Left cardiac atrium (tissue), 4 donors: ENCODE measurements around the gene SCAMP4. TPM values are rescaled to one million over a fixed set of nuclear protein-coding genes. Genes with fewer than 3 reads are reported as not detected.
A peak's percentile ranks its signal among the peaks of the same experiment; 100 is the strongest.

ENCODE experiments used
- ATAC-seq, 2 donors: fragments of 200-7000 bp; cut with Tn5 transposase; one replicate each; pipeline ENCODE4 v1.9.1; 2020; ENCODE audit warnings: mild to moderate bottlenecking in 2 of 2, moderate library complexity in 2 of 2
- DNase-seq: peaks from one replicate; pipeline ENCODE4 v3.0.0-alpha.2; 2020
- intact Hi-C, 2 donors: fragments of 100-400 bp; cut with DNase I; formaldehyde crosslinking; loops; one replicate each; pipeline versions ENCODE4 v1.14.1 to v1.15.1; 2022 to 2023
- total RNA-seq, 2 donors: library from RNA; stranded (reverse); fragmentation: NEBNext Ultra II Directional; extraction: Animal tissue kit (Norgen Biotek cat#: 25700); gene quantifications; one replicate each; pipeline ENCODE4 v1.2.1, GENCODE V29; 2021
- donor health status: DM: no; HTN: yes; CAD: no.
- donor health status: DM: no; HTN: yes; CAD: no; lungs with severe emphysema.
- donor health status: DM: yes; HTN: yes; CAD: no.
- donor health status: Dilated cardiomyopathy.

The SCAMP4 gene
- total RNA-seq, 2 donors from 2014 or later, result 21.4 to 22.8 TPM

DNA sequence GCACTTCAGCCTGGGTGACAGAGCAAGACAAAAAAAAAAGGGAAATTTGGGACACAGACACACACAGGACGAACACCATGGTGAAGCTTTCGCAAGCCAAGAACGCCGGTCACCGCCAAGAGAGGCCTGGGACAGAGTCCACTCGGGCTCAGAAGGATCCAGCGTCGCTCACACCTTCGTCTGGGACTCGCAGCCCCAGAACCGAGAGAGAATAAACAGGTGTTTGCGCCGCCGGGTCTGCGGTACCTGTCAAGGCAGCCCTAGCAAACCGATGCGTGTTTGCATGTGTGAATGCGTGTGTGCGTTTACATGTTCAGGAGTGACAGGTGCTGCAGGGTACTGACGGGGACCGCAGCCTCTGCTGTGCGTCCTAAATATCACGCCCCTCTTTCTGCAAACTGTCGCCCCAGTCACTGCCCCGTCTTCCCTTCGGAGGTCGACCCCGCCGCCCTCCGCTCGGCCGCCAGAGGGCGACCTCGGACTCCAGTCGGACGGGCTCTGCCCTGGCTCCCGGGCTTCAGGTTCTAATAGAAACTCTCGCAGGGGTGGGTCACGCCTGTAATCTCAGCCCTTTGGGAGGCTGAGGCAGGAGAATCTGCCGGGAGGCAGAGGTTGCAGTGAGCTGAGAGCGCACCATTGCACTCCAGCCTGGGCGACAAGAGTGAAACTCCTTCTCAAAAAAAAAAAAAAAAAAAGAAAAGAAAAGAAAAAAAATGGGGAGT lies 24.0 kb downstream of the SCAMP4 start:
- ATAC-seq, result peak; percentile 91 to 93
- intact Hi-C loops, result loop anchor here (10.0 kb wide), 1 partner anchor 146 kb away; no protein-coding TSS in a partner anchor
- peak; percentile 84 for DNase-seq

DNA sequence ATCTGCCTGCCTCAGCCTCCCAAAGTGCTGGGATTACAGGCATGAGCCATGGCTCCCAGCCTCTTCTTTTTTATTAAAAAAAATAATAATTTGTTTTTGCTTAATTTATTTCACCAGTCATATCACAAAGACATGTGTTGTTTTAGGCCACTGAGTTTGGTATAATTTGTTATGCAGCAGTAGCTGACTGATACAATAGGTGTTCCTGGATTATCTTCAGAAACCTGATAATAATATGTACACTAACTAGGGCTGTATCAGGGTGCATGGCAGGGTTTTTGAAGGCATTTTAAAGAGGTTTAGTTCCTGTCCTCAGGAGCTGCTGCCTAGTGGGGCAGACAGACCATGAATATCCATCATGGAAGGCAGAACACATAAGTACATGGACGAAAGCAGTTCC lies 26.2 kb downstream of the SCAMP4 start:
- intact Hi-C loops, result no loop called here
- DNase-seq (no peak), ATAC-seq (no peak)

DNA sequence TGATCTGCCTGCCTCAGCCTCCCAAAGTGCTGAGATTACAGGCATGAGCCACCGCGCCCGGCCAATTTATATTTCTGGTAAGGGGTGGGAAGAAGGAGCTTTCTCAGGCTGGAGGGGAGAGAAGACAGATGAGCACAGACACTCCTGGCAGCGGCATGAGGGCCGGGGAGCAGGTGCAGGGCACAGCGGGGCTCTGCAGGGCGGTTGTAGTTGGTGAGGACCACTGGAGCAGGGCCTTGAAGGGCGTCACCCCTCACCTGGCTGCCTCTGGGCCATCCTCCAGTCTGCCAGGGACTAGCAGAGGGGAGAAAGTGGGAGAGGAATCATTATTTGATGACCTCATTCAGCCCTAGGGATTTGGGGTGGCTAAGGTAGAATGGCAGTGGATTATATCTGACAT lies 27.2 kb downstream of the SCAMP4 start:
- ATAC-seq, result no peak
- intact Hi-C loops, result no loop called here
- no peak for DNase-seq

DNA sequence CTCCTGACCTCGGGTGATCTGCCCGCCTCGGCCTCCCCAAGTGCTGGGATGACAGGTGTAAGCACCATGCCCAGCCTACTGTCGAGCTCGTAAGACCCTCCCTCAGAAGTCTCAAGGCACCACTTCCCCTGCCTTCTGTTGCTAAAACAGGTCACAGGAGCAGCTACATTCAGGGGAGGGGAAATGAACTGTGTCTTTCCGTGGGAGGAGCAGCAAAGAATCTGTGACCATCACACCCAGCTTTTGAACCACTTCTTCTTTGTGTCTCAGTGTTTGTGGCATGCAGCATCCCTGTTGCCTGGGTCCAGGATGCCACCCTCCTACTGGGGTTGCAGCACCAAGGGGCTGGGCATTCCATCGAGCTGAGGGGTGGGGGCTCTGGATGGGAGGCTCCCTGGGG lies 28.0 kb downstream of the SCAMP4 start:
- intact Hi-C loops, result no loop called here
- ATAC-seq, result no peak
- DNase-seq, result no peak

DNA sequence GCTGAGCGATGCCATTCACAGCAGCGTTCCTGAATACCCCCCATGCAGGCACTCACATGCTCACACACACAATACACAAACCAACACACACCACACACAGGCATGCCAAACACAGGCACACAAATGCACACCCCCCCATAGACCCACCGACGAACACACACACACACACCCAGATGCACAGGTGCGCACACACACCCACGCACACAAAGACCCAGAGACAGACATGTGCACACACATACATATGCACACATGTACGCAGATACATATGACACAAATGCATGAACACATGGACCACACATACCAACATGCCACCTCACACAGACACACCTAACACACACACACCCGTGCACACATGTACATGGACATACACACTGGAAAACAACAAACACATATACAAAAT lies 28.7 kb downstream of the SCAMP4 start:
- intact Hi-C loops, result no loop called here
- no peak for ATAC-seq

DNA sequence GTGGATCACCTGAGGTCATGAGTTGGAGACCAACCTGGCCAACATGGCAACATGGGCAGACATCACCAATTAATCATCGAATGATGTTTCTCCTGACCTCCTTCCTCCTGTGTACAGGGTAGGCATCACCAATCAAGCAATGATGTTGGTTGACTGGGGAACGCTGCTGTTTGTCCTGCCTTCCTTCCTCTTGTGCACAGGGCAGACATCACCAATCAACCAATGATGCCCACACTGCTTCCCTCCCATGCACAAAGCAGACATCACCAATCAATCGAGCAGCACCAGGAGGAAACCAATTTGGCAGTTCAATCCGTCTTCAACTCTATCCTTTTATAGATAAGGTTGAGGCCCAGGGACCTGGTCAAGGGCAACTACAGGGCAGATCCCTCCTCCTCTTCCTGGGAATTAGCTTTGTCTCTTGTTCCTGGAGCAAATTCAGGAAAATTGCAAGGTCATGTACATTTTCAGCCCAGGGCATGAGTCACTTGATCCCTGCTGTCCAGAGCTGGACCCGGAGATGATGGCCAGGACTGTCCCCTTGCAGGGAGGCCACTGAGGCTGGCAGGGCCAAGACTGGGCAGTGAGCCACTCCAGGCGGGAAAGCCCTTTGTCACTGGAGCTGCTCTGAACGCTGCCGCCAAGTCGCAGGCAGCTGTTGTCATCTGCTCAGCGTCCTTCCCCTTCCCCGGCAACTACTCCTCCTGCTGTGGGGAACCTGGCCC lies 30.4 kb downstream of the SCAMP4 start:
- intact Hi-C loops, result no loop called here

More for the DNA sequence above, 28.7 kb downstream of the SCAMP4 start:
- no peak for DNase-seq

DNA sequence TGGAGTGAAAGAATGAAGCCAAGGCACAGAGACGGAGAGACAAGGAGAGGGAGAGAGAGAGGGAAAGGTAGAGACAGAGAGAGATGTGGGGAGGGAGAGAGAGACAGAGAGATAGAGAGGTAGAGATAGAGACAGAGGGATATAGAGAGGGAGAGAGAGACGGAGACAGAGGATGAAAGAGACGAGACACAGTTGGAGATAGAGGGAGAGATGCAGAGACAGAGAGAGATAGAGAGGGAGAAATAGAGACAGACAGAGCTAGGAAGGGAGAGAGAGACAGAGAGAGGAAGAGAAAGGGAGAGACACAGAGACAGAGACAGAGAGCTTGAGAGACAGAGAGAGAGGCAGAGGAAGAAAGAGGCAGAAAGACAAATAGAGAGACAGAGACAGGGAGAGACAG lies 31.2 kb downstream of the SCAMP4 start:
- DNase-seq (no peak), ATAC-seq (no peak)
- intact Hi-C loops, result no loop called here

More for the DNA sequence above, 30.4 kb downstream of the SCAMP4 start:
- DNase-seq (peak; percentile 52), ATAC-seq (no peak)

DNA sequence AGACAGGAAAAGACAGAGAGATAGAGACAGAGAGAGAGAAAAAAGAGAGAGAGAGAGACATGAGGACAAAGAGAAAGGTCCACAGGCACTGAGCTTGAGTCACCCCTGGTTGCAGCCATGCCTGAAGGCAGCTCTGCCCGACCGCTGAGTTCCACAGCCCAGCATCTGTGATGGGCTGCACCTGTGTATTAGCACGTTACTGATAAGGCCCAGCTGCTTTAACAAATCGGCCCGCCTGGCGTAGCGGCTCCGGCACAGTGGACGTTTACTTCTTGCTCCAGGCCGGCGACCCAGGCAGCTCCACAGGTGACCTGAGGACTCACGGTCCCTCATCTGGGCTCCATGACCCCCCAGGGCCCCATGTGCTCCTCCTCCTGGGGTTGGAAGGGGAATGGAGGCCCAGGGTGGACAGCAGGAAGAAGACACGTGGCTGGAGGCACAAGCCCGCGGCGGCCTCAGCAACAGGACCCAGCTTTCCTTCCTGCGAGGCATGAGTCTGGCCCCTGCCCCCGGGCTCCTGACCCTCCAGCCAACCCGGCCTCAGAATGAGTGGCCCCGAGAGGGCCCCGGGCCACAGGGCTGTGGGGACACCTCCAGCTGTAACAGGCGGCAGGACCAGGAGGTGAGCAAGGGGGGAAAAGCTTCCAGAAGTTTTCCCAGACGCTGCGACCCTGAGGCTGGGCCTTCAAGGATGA lies 31.9 kb downstream of the SCAMP4 start:
- DNase-seq (no peak), ATAC-seq (no peak)
- intact Hi-C loops, result no loop called here

DNA sequence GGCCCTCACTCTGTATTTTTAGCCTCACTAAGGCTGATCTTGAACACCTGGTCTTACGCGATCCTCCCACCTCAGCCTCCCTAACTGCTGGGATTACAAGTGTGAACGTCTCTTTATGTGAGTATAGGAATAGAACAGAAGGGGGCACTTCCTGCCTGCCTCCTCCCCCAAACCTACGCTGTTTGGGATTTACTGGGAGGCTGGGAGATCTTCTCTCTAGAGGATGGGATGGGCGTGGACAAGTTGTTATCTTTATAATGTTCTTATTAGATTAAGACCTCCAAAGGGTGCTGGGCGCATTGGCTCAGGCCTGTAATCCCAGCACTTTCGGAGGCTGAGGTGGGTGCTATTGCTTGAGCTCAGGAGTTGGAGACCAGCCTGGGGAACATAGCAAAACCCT lies 32.9 kb downstream of the SCAMP4 start:
- intact Hi-C loops, result no loop called here
- DNase-seq, result no peak
- ATAC-seq, result no peak

DNA sequence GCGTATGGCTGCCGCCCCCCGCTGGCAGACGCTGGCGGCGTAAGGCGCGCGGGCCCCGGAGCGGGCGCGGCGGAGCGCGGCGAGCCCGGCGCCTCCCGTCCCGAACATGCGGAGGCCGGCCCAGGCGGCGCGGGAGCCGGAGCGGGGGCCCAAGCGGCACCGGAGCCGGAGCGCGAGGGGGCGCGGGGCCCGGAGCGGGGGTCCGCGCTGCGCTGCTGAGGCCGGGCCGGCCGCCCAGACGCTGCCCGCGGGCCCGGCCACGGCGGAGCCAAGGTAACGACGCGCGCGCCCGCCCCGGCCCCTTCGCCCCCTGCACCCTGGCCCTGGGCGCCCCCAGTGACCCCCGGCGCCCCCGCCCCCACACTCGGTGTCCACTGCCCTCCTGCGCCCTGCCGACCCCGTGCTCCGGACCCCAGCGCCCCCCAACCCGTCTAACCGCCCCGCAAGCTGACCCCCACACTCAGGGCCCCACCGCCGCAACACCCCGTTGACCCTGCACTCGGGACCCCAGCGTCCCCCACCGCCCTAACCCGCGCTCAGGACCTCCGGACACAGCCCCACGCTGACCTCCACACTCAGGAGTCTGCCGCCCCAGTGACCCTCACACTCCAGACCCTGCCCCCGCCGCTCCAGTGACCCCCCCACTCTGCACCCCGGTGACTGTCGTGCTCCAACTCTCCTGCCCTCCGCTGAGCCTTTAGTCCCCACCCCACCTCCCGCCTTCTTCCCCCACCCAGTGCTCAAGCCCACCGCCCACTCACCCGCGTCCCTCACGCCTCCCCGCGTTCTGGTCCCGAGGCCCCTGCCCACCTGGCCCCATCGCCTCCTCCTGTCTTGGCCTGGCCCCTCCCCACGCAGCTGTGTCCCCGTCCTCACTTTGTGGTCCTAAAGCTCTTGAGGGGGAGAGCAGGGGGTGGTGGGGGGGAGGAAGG lies 36.2 kb downstream of the SCAMP4 start, which contains the start of gene CSNK1G2:
Gene CSNK1G2, plus strand, starts transcription at position 27 of the 932 bp plus-strand sequence. CDS start 28,601 bp downstream, outside the sequence.
- DNase-seq (peak; percentile 42), ATAC-seq (peak in 1 of 2 donors; percentile 0)
- intact Hi-C loops, result no loop called here

DNA sequence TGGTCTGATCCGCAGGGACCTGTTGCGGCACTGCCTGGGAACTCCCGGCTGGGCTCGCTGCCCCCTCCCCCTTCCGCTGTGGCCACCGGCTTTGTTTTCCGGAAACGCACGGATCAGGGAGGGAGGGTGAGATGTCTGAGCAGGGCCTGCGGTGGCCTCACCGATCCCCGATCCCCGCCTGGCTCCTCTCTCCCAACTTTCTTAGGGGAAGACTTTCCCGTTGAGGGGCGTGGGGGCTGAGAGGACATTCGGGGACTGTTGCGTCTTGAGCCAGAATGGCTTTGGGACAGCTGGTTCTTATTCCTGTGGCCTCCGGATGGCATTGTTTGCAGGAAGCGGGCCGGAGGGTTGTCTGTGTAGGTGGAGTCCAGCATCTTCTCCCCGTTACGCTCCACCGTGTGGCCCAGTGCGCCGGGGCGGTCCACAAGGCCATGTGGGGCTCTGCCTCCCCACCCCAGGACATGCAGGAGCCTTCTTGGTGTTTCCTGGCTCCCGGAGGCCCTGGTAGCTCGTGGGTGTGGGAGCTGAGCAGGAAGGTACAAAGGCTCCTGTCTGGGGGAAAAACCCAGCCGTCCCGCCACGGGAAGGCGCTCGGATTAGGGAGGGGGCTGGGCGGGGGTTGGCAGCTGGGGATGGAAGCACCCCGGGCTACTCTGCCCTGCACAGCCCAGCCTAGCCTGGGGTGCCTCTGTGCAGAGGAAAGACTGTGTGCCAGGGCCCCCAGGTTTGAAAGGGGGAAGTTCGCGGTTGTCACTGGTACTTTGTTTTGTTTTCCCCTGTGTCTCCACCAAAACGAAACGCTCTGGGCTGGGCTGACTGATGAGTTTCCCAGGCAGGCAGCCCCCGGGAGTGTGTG lies 37.1 kb downstream of the SCAMP4 start:
- DNase-seq, result peak; percentile 72
- intact Hi-C loops, result no loop called here
- peak; percentile 35 to 44 for ATAC-seq

DNA sequence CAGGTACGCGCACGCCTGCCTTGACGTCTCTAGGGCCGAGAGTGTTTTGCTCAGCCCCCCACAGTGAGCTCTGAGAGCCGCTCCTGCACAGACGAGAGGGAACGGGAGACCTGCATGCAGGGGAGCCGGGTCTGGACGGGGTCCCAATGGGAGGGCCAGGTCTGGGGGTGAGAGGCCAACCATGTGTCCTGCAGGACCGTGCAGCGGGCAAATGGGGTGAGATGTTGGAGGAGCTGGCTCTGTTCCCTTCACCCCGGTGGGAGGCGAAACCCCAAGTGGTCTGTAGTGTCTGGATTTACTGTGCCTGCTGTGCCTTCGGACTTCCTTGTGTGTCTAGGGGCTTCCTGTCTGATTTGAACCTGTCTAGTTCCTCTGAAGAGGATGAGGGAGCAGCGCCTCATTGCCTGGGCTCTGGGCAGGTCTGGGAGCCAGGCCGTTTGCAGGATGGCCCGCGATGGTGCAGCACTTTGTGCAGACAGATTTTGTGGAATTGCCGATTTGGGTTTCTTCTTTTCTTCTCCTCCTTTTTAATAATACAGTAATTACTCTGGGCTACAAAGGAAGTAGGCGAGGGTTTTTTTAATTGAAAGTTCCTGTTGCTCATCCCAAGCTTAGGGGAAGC lies 37.8 kb downstream of the SCAMP4 start:
- ATAC-seq, result no peak
- DNase-seq, result no peak
- intact Hi-C loops, result no loop called here

DNA sequence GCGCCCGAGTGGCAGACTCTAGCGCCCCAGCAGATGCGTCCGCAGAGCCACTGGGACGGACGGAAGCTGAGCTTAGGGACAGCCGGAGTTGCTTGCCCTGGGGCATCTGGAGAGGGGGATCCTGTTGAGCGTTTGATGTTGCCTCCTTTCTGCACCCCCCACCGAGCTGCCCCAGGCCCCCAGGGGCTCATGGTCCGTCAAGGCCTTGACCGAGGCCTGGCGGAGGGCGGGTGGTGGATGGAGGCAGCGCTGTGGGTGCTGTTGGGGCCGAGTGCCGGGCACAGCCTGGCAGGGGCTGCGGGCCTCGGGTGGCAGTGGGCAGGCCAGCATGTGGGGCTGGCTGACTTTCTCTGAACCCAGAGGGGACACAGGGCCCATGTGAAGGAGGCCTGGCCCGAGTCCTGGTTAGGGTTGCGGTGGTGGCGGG lies 38.5 kb downstream of the SCAMP4 start:
- no peak for DNase-seq
- intact Hi-C loops, result no loop called here

DNA sequence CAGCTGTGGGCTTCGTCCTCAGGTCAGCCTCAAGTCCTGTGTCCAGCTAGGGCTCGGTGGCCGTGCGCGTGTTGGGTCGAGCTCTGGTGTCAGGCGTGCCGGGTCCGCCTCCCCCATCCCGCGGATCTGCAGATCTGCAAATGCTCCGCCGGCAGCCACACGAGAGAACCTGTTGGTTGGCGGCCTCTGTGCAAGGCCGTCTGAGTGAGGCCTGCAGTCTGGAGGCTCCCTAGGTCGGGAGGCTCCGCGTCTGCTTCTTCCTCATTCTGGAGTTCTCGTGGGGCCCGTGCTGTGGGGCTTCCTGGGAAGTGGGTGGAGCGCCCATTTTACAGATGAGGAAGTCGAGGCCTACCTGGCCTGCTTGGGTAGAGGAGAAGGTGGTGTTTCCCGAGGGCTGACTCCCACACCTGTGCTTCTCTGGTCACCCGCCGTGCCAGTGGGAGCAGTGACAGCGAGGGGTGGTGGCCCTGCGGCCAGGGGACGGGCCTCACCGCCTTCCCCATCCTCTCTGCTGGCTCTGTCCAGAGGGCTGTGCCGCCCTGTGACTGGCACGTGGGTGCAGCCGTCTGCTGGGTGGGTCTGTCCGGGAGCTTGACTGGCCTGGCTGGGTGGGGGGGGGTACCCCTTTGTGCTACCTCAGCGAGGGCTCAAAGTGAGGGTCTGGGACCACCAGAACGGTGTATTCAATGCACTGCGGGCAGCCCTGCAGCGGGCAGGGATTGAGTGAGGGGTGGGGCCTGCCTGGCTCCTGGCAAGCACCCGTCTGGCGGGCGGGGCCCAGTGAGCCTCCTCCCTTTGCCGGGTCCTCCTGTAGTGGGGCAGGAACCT lies 39.1 kb downstream of the SCAMP4 start:
- intact Hi-C loops, result no loop called here
- ATAC-seq, result no peak
- no peak for DNase-seq

More for the DNA sequence above, 38.5 kb downstream of the SCAMP4 start:
- ATAC-seq, result no peak

DNA sequence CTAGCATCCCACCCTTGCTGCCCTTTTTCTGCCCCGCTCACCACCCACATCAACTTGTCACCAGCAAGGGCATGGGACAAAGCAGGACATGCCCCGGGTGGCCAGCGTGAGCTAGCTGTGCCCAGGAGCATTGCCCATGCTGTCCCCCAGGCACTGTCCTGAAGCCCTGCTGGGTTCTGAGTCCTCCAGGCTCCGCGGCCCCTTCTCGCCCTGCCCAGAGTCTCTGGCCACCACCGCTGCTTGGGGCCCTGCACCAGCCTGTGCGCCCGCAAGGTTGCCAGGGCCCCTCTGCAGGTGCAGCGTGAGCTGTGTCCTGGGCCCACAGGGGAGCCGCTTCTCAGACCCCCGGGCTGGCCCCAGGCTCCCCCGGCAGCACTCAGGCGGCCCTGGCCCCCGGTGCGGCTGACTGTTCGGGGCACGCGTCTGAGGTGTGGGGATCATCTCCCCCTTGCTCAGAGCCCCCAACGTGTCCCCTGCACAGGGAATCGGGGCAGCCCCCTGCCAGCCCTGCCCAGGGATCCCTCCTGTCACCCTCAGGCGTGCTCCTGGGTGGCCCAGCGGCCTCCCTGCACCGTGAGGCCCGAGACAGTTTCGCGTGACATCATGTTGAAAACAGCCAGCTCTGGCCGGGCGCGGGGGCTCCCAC lies 39.8 kb downstream of the SCAMP4 start:
- intact Hi-C loops, result no loop called here
- no peak for ATAC-seq
- no peak for DNase-seq

DNA sequence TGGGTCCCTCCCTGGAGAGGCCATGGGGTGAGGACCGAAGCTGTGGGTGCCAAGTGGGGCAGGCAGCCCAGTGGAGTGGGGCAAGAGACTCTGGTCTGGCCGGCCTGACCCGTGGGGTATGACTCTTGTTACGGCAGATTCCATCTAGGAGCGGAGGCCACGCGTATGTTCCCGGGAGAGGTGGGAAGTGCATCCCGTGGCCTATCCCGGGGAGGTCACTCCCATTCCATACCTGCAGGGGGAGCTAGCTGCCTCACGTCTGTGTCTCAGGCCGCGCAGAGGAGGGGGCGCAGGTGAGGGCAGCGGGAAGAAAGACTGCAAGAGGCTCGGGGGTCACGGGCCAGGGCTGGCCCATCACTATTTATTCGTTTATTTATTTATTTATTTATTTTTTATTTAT lies 40.7 kb downstream of the SCAMP4 start:
- intact Hi-C loops, result no loop called here
- DNase-seq (peak; percentile 51), ATAC-seq (peak in 1 of 2 donors; percentile 25)
